Measurements from ENCODE around the gene CDH4. TPM values are rescaled to one million over a fixed set of nuclear protein-coding genes. Genes with fewer than 3 reads are reported as not detected.
A peak's percentile ranks its signal among the peaks of the same experiment; 100 is the strongest.

CDH4 gene
- total and polyA plus RNA-seq, 10 donors: 0.30 to 20.1 (median 7.7) TPM

- no peaks in the 10 kb centered on the region for H3K36me3 ChIP-seq
- peaks cover 0 to 36% (median 0%) of the 10 kb centered on the region in 8 donors for H3K9me3 ChIP-seq
- TF ChIP-seq POLR2A (IDR thresholded peaks at IDR 0.05) (no peak), CTCF (IDR thresholded peaks at IDR 0.05 in 8 of 11, conservative IDR thresholded peaks at IDR 0.05 in 3 of 11) (no peak), POLR2AphosphoS5 (IDR thresholded peaks at IDR 0.05) (no peak)
- no peak overlapping the region for H3K4me3 ChIP-seq
- H3K27ac ChIP-seq: no peak overlapping the region
- H3K27me3 ChIP-seq (replicated peaks in 1 of 7): peaks cover 0 to 22% (median 0%) of the 10 kb centered on the region in 7 donors
- peak; percentile 30 for DNase-seq
- 76 to 89% (median 85%) methylated on average over 12 of the region's 12 CpGs for WGBS, 5 donors
- intact Hi-C loops (cut with DNase I; ENCODE audit: low total_unique reads): no loop called here
- no peaks in the 10 kb centered on the region for H3K4me1 ChIP-seq
These were observed 597.8 kb downstream of the CDH4 start for GRCh38 chr20:61849822-61850221.

GRCh38 chr20:61850457-61850856, 598.4 kb downstream of the CDH4 start:
- intact Hi-C loops (cut with DNase I; ENCODE audit: low total_unique reads): no loop called here
- Histone ChIP-seq H3K4me3 (no peak overlapping the region), H3K36me3 (no peaks in the 10 kb centered on the region), H3K4me1 (no peaks in the 10 kb centered on the region), H3K27ac (no peak overlapping the region), H3K27me3 (replicated peaks in 1 of 7) (peaks cover 0 to 15% (median 0%) of the 10 kb centered on the region in 7 donors), H3K9me3 (peaks cover 0 to 40% (median 3%) of the 10 kb centered on the region in 8 donors)
- 79 to 87% (median 84%) methylated on average over 14 of the region's 14 CpGs for WGBS, 5 donors
- TF ChIP-seq POLR2AphosphoS5 (IDR thresholded peaks at IDR 0.05): no peak
- TF ChIP-seq POLR2A (IDR thresholded peaks at IDR 0.05): no peak
- no peak for TF ChIP-seq CTCF (IDR thresholded peaks at IDR 0.05 in 8 of 11, conservative IDR thresholded peaks at IDR 0.05 in 3 of 11)
- peak; percentile 39 for DNase-seq

GRCh38 chr20:61850926-61851900, 599.2 kb downstream of the CDH4 start:
- peaks cover 0 to 13% (median 0%) of the 10 kb centered on the region in 7 donors for H3K27me3 ChIP-seq (replicated peaks in 1 of 7)
- no peak overlapping the region for H3K27ac ChIP-seq
- no peaks in the 10 kb centered on the region for H3K36me3 ChIP-seq
- H3K9me3 ChIP-seq: peaks cover 0 to 47% (median 7%) of the 10 kb centered on the region in 8 donors
- TF ChIP-seq POLR2AphosphoS5 (IDR thresholded peaks at IDR 0.05) (no peak), POLR2A (IDR thresholded peaks at IDR 0.05) (no peak), CTCF (IDR thresholded peaks at IDR 0.05 in 8 of 11, conservative IDR thresholded peaks at IDR 0.05 in 3 of 11) (no peak)
- peak; percentile 70 for DNase-seq
- H3K4me3 ChIP-seq: no peak overlapping the region
- no peaks in the 10 kb centered on the region for H3K4me1 ChIP-seq
- intact Hi-C loops (cut with DNase I; ENCODE audit: low total_unique reads): no loop called here
- WGBS, 5 donors: 78 to 85% (median 85%) methylated on average over 30 to 32 of the region's 32 CpGs
